GM19238 (cell line): Measurements from ENCODE around the gene MAST4.

Experiments used
- DNase-seq: peaks from one replicate; pipeline ENCODE4 v3.0.0; 2011; ENCODE audit warnings: low spot score; ENCODE audit not compliant: insufficient read length

The MAST4 gene

DNA sequence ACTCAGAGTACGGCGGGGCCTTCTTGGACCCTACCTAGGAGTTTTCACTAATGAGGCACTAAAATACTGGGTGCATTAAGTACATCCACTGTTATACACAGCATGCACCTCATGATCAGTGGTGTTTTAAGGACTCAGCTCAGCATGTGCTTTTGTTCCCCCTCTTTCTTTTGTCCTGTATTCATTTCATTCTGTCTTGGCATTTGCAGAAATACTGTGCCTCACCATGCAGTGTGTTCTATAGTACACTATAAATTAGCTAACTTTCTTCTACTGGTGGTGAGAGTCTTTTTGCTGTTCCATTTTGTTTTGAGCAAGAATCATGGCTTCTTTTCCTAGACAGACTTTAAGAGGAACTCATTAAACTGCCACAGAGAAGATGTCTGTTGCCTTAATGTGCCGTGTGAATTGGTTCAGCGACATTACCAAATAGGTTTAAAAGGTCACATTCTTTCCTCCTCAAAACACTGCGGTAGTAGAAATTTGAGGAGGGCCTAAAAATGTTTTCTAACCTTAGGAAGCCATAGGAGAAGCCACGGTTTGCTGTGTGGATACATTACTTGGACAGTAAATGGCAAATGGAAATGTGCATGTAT, 276.6 kb downstream of the MAST4 start:
- no peak for DNase-seq

- DNase-seq: no peak
Measured at GRCh38 chr5:66874004-66874403, 277.8 kb downstream of the MAST4 start.

DNA sequence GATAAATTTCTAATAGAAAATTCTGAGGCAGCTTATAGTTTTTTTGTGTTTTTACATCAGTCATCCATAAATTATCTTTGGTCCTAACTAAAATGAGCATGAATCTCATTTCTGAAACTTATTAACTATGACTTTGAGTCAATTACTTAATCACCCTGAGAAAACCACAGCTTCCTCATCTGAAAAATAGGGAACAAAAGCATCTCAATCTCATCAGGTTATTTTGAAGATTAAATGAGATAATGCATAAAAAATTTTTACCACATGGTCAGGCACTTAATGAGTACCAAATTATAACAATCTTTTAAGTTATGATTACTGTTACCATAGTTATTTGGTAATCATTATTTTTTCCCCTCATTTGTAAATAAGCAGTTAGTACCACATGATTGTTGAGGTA, 279.1 kb downstream of the MAST4 start:
- no peak for DNase-seq

DNA sequence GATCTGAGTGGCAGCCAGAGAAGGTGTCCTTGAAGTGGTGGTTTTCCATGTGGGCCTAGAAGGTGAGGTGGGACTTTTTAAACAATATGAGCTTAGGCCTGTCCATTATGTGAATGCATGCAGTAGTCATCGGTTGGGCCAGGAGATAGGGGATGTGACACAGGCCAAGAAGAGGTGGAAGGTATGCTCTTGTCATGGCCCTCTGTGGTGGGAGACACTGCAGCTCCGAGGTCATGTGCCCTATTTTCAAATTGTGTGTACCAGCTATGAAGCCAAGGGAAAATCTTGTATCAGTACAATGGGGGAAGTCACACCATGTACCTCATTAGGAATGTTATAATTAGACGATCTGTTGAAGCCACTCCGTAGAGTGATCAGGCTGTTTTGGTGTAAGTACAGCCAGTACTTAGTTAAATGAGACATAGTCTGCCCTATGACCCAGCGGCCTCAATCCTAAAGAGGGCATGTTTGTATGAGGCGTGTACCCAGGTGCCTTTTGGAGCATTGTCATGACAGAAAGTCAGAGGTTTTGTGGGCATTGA, 280.1 kb downstream of the MAST4 start:
- DNase-seq: no peak

- DNase-seq: no peak
Measured at GRCh38 chr5:66877843-66878242, 281.6 kb downstream of the MAST4 start.

DNA sequence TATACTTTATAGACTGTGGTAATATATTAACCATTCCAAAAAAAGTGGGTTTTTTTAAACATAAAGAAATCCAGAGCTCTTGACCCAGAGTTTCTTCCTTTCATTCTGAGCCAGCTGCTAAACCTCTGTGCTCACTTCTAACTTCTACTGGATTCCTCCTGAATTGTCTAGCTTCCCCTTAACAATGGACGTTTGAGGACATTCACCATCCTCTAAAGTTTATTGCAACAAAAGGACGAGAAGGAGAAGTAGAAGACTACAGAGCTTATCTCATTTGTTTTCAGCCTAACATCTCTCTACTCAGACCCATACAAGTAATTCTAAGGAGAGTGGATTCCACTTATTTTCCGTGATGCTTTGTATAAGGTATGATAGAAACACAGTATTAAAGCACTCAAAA, 284.2 kb downstream of the MAST4 start:
- no peak for DNase-seq

- DNase-seq: no peak
Measured at GRCh38 chr5:66881480-66882161, 285.4 kb downstream of the MAST4 start.

- no peak for DNase-seq
Measured at GRCh38 chr5:66882606-66883227, 286.5 kb downstream of the MAST4 start.

DNA sequence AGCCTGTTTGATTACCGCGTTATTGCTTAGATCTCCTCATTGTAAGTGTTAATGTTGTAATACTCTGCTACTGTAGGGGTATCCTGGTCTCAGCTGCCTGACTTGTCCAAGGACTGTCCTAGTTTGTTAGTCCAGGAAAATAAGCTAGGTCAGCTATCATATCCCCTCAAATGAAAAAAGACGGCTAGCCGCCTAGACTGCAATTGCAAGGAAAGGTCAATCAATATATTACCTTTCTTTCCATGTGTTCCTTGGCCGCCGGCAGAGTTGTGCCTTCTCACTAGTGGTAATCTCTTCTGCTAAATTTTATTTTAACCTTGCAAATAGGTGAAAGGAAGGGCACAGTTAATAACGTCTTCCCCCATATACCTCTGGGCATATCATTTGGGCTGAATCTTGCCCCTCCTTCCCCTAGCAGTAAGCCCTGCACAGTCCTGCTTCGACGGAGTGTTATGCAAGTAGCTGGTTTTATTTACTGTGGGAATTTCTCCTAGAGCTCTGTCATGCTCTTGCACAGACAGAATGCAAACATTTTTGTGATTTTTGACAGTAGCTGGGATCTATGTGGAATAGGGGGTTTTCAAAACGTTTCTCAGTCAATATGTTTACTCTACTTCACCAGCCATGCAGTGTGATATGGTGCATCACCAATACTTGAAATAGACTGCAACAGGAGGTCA, 288.5 kb downstream of the MAST4 start:
- DNase-seq: no peak

DNA sequence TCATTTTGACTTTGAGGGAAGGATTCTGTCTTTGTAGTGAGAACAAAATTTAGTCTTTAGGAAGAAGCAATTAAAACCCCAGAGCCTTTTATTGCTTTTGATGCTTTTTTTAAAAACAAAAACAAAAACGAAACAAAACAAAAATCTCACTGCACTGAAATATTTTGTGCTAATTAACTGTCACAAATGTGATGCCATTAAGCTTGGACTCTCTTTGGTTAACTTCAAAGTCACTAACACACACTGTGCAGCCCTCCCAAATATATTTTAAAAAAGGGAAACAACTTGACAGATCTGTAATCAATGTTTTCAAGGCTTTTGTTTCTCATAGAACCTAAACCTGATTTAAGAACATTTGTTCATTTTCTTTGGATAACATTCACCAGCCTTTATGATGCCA, 290.7 kb downstream of the MAST4 start:
- no peak for DNase-seq

- DNase-seq: no peak
Measured at GRCh38 chr5:66888613-66889012, 292.4 kb downstream of the MAST4 start.

GRCh38 chr5:66889056-66889455, 292.9 kb downstream of the MAST4 start:
- no peak for DNase-seq

DNA sequence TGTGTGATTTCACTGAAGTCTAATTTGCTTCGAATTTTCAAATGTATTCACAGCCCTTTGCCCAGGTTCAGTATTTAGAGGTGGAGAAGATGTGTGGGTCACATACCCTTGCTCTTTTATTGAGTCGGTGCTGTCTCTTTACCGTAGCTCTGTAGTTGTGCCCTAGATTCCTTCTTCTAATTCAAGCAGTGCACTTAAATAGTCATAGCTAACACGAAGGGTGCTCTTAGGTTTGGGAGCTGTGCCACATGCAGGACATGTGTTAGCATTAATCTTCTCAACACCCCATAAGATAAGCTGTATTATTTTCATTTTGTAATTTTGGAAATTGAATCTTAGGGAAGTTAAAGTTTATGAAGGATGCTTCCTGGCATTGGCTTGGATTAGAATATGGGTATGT, 293.3 kb downstream of the MAST4 start:
- DNase-seq: no peak

DNA sequence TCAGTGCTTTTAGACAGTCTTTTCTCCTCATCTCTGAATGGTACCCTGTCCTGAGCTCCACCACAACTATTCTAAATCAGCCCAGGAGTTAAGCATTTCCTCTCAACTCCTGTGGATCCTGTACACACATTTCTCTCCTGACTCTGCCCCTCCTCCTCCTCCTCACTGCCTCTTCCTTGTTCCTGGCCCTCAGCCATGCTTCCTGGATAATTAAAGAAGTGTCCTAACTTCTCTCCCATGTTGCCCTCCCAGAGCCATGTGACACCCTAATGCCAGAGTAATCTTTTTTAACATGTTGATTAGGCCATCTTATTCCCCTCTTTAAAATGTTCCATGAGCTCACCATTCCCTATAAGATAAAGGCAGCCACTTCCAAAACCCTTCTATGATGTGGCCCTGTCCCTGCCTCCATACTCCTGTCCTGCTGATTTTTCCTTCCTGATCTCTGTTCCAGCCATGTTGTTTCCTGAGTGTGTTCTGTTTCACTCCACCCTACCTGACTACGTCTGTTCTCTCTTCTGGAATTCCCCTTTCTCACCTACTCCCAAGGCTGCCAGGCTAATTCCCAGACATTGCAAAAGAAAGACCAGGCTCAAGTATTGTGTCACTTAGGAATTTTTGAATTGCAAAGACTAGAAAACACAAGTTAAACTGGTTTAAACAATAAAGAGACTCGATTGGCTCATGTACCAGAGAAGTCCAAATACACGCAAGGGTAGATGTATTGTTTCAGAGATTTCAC, 295.2 kb downstream of the MAST4 start:
- DNase-seq: no peak

DNA sequence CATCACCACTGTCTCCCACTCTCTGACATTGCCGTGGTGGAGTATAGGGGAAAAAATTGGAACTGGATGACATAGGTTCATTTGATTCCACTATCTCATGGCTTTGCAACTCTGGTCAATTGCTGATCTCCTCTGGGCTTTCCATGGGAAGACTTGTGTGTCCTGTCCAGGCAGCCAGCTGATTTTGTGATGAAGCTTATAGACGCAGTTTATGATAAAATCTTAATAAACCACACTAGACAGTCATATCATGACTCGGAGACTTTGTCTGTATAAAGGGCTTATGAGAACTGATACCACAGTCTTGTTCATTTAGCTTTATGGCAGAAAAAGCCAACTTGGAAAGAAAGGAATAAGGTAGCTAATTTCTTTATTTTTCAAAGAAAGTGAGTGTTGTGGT, 296.5 kb downstream of the MAST4 start:
- no peak for DNase-seq

GRCh38 chr5:66894480-66895240, 298.5 kb downstream of the MAST4 start:
- no peak for DNase-seq

DNA sequence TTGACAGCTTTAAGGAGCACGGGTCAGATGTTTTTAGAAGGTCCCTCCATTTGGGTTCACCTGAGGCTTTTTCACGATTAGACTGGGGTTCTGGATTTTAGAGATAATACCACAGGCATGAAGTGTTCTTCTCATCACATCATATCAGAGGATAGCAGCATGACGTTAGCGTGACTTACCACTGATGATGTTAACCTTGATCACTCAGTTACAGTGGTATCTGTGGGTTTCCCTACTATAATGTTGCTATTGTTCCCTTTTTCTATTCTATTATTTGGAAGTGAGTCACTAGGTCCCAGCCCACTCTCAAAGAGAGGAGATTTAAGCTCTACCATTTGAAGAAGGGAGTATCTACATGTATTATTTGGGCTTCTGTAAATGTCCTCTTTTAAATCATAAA, 300.0 kb downstream of the MAST4 start:
- no peak for DNase-seq

DNA sequence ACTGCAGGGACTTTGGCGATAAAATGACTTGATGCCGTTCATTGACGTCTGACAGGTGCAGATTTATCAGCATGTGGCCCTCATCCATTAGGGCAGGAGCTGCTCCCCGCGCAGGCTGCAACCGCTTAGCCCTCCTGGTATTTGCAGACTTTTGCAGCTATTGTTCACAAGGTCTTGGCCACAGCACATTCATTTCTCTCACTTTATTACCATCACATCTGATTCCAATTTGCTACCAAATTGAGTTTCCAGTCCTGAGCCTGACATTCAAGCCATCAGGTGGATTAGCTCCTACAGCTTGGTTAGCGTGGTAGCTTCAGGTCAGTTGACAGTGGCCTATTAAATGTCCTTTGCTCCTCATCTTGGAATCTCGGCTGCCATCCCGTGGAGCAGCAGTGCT, 301.2 kb downstream of the MAST4 start:
- no peak for DNase-seq

GRCh38 chr5:66898241-66898995, 302.2 kb downstream of the MAST4 start:
- no peak for DNase-seq

- DNase-seq: no peak
Measured at GRCh38 chr5:66903218-66903617, 307.0 kb downstream of the MAST4 start.
